HG03432 (cell line): ENCODE measurements around the gene FBXL15.
"Not testable (repeated sequence)": the region's sequence is repeated elsewhere in the genome, so short reads cannot be mapped to it uniquely, and the experiment has no call there.

ENCODE experiments used
- ATAC-seq: cut with Tn5 transposase; IDR thresholded peaks from one replicate; pipeline ENCODE4 v1.9.1; 2021; ENCODE audit warnings: mild to moderate bottlenecking, moderate library complexity; ENCODE audit not compliant: unreplicated experiment

The FBXL15 gene

GRCh38 chr10:102452672-102453340 is 32.2 kb downstream of the FBXL15 start:
- ATAC-seq, result no peak

- ATAC-seq, result no peak
These were observed 32.9 kb downstream of the FBXL15 start for GRCh38 chr10:102453502-102453901.

GRCh38 chr10:102454662-102455487 is 34.2 kb downstream of the FBXL15 start:
- ATAC-seq, result not testable (repeated sequence)

- no peak for ATAC-seq
These were observed 35.3 kb downstream of the FBXL15 start for GRCh38 chr10:102455893-102456471.

GRCh38 chr10:102457591-102458150 is 37.0 kb downstream of the FBXL15 start:
- ATAC-seq, result no peak

GRCh38 chr10:102458656-102459055 is 38.0 kb downstream of the FBXL15 start:
- ATAC-seq, result no peak

- ATAC-seq, result peak; percentile 40
These were observed 40.2 kb downstream of the FBXL15 start for GRCh38 chr10:102460836-102461186.

GRCh38 chr10:102461187-102462054 is 40.8 kb downstream of the FBXL15 start:
- ATAC-seq, result peak; percentile 87

- no peak for ATAC-seq
These were observed 41.9 kb downstream of the FBXL15 start for GRCh38 chr10:102462512-102463054.

- ATAC-seq, result no peak
These were observed 43.3 kb downstream of the FBXL15 start for GRCh38 chr10:102463983-102464382.

- no peak for ATAC-seq
These were observed 44.8 kb downstream of the FBXL15 start for GRCh38 chr10:102465466-102465865.

- ATAC-seq, result no peak
These were observed 46.7 kb downstream of the FBXL15 start for GRCh38 chr10:102467318-102467717.

GRCh38 chr10:102467971-102468438 is 47.4 kb downstream of the FBXL15 start:
- no peak for ATAC-seq

GRCh38 chr10:102468683-102469082 is 48.0 kb downstream of the FBXL15 start:
- ATAC-seq, result no peak

- no peak for ATAC-seq
These were observed 50.2 kb downstream of the FBXL15 start for GRCh38 chr10:102470579-102471546.
